Activated T-cell treated with anti-CD3 and anti-CD28 coated beads, Interleukin-2, amount 50 U/mL, for 4 hours (primary cell): Measurements from ENCODE around the gene GSTK1. TPM values are rescaled to one million over a fixed set of nuclear protein-coding genes. Genes with fewer than 3 reads are reported as not detected.
"Not testable (repeated sequence)": the region's sequence is repeated elsewhere in the genome, so short reads cannot be mapped to it uniquely, and the experiment has no call there.

Experiments used
- ATAC-seq, 2 donors: fragments of 200-7000 bp; cut with Tn5 transposase; one replicate each; pipeline ENCODE4 v1.10.0; 2021
- DNase-seq: peaks from one replicate; pipeline ENCODE4 v3.0.0-alpha.2; 2020
- H3K27me3 Mint-ChIP-seq: one replicate; pipeline ENCODE4 v1.8.0; 2021; ENCODE audit warnings: low read depth, mixed read lengths
- H3K36me3 Mint-ChIP-seq: one replicate; pipeline ENCODE4 v1.8.0; 2022; ENCODE audit warnings: mixed read lengths; ENCODE audit not compliant: insufficient read depth
- H3K4me1 Mint-ChIP-seq: one replicate; pipeline ENCODE4 v1.8.0; 2021; ENCODE audit warnings: low read depth, mixed read lengths
- H3K4me3 Mint-ChIP-seq: one replicate; pipeline ENCODE4 v1.8.0; 2021; ENCODE audit warnings: mild to moderate bottlenecking, moderate library complexity, mixed read lengths
- H3K9me3 Mint-ChIP-seq: one replicate; pipeline ENCODE4 v1.8.0; 2021; ENCODE audit warnings: mixed read lengths
- total RNA-seq, 3 donors: library from RNA; stranded (reverse); gene quantifications; one replicate each; pipeline ENCODE4 v1.2.1, GENCODE V29; 2021

The GSTK1 gene
- total RNA-seq, 3 donors from 2014 or later: 90.4 to 97.2 (median 96.5) TPM

DNA sequence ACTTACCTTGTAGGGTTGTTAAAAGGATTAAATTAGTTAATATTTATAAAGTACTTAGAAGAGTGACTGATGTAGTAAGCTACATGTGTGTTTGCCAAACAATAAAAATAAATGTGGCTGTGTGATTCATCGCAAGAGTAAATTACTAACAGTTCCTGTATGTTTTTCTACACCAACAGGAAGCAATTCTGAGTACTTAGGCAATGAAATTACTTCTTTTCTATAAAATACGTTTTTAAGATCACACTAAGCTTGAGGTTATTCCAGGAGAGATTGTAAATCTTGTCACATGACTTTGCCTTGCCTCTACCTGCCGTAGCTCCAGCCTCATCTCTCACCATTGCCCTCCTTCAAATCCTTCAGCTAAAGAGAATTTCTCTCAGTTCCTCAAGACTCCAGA, 18.1 kb upstream of the GSTK1 start:
- Mint-ChIP-seq H3K4me1 (peaks cover 61% of the 10 kb centered on the region), H3K36me3 (peaks cover 3% of the 10 kb centered on the region), H3K9me3 (peaks cover 14% of the 10 kb centered on the region), H3K27me3 (no peaks in the 10 kb centered on the region), H3K4me3 (no peak overlapping the region)
- DNase-seq: no peak
- ATAC-seq: peak; percentile 63 to 67

GRCh38 chr7:143247372-143247771, 15.9 kb upstream of the GSTK1 start:
- H3K9me3 Mint-ChIP-seq: peaks cover 17% of the 10 kb centered on the region
- peaks cover 3% of the 10 kb centered on the region for H3K36me3 Mint-ChIP-seq
- ATAC-seq: no peak
- no peak overlapping the region for H3K4me3 Mint-ChIP-seq
- H3K4me1 Mint-ChIP-seq: peaks cover 78% of the 10 kb centered on the region
- no peaks in the 10 kb centered on the region for H3K27me3 Mint-ChIP-seq
- no peak for DNase-seq

DNA sequence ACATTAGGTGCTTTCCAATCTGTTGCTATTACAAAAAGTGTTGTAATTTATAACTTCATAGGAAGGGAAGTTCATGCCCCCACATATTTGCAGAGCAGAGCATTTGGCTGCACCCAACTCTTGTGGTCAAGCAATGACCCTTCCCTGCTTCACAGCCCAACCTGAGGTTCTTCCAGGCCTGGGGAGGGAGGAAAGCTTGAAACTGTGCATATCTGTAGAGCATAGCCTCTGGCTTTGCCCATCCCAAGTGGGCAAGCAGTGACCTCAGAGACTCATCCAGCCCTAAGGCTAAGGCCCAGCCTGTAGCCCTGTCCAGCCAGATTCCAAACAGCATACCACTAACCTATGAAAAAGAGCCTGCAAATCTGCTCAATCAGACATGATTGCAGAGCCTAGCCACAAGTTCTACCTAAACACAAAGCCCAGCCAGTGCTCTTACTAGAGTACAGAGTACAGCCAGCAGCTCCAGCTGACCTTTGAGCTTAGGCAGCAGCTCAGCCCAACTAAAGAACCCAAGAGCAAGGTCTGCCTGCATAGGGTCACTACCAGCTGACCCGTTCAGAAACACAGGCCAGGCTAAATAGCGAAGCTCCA, 14.4 kb upstream of the GSTK1 start:
- Mint-ChIP-seq H3K27me3 (no peaks in the 10 kb centered on the region), H3K9me3 (peaks cover 26% of the 10 kb centered on the region), H3K4me3 (no peak overlapping the region), H3K36me3 (peaks cover 8% of the 10 kb centered on the region), H3K4me1 (peaks cover 82% of the 10 kb centered on the region)
- ATAC-seq: no peak
- DNase-seq: no peak

DNA sequence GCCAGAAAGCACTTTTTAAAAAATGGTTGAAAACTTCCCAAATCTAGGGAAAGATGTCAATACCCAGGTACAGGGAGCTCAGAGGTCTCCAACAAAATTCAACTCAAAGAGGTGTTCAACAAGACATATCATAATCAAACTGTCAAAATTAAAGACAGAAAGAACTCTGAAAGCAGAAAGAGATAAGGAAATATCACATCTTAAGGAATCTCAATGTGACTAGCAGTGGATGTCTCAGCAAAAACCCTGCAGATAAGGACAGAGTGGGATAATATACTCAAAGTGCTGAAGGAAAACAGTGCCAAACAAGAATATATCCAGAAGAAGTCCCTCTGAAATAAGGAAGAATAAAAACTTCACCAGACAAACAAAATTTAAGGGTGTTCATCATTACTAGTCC, 13.0 kb upstream of the GSTK1 start:
- H3K4me3 Mint-ChIP-seq: no peak overlapping the region
- ATAC-seq: no peak
- DNase-seq: no peak
- peaks cover 31% of the 10 kb centered on the region for H3K9me3 Mint-ChIP-seq
- H3K4me1 Mint-ChIP-seq: peaks cover 79% of the 10 kb centered on the region
- H3K36me3 Mint-ChIP-seq: peaks cover 9% of the 10 kb centered on the region
- H3K27me3 Mint-ChIP-seq: no peaks in the 10 kb centered on the region

GRCh38 chr7:143250822-143251221, 12.4 kb upstream of the GSTK1 start:
- peak overlapping the region; percentile 24 for H3K4me3 Mint-ChIP-seq
- H3K9me3 Mint-ChIP-seq: peaks cover 31% of the 10 kb centered on the region
- peaks cover 9% of the 10 kb centered on the region for H3K36me3 Mint-ChIP-seq
- H3K27me3 Mint-ChIP-seq: no peaks in the 10 kb centered on the region
- no peak for DNase-seq
- peaks cover 78% of the 10 kb centered on the region for H3K4me1 Mint-ChIP-seq
- no peak for ATAC-seq

DNA sequence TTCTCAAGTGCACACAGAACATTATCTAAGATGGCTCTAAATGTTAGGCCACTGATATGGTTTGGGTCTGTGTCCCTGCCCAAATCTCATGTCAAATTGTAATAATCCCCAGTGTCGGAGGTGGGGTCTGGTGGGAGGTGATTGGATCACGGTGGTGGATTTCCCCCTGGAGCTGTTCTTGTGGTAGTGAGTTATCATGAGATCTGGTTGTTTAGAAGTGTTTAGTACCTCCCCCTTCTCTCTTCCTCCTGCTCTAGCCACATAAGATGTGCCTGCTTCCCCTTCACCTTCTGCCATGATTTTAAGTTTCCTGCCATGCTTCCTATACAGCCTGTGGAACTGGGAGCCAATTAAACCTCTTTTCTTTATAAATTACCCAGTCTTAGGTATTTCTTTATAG, 11.2 kb upstream of the GSTK1 start:
- peak in 1 of 2 donors; percentile 73 for ATAC-seq
- peaks cover 31% of the 10 kb centered on the region for H3K9me3 Mint-ChIP-seq

DNA sequence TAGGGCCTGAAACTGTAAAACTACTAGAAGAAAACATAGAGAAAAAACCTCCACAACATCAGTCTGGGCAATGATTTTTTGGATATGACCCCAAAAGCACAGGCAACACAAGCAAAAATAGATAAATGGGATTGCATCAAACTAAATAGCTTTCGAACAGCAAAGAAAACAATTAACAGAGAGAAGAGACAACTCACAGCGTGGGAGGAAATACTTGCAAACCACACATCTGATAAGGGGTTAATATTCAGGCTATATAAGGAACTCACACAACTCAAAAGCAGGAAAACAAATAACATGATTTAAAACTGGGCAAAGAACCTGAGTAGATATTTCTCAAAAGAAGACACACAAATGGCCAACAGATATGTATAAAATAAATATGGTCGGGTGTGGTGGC, 7.7 kb upstream of the GSTK1 start:
- Mint-ChIP-seq H3K4me1 (peaks cover 77% of the 10 kb centered on the region), H3K9me3 (peaks cover 17% of the 10 kb centered on the region), H3K36me3 (peaks cover 6% of the 10 kb centered on the region), H3K4me3 (no peak overlapping the region), H3K27me3 (no peaks in the 10 kb centered on the region)
- ATAC-seq: no peak
- DNase-seq: no peak

More for the DNA sequence above, 11.2 kb upstream of the GSTK1 start:
- Mint-ChIP-seq H3K36me3 (peaks cover 9% of the 10 kb centered on the region), H3K27me3 (no peaks in the 10 kb centered on the region), H3K4me3 (no peak overlapping the region), H3K4me1 (peaks cover 77% of the 10 kb centered on the region)
- no peak for DNase-seq

GRCh38 chr7:143256325-143256724, 6.9 kb upstream of the GSTK1 start:
- Mint-ChIP-seq H3K9me3 (peaks cover 17% of the 10 kb centered on the region), H3K4me1 (peaks cover 70% of the 10 kb centered on the region)
- ATAC-seq: no peak

DNA sequence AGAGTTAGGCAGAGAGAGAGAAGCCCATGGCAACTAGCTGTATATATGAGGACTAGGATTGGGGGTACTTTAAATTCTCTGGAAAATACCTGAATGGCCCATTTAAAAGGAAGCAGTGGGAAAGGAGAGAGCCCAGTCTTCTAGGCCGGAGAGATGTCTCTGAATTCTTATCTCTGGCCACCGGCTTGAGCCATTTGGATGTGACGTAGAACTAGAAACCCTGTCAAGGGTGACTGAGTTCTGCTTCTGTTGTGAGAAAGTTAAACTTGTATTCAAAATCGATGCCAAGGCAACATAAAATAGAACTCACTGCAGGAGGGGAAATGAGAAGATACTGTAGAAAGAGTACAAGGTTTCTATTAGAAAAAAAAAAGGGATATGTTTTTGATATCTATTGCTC, 6.3 kb upstream of the GSTK1 start:
- Mint-ChIP-seq H3K27me3 (no peaks in the 10 kb centered on the region), H3K9me3 (peaks cover 17% of the 10 kb centered on the region), H3K36me3 (peaks cover 6% of the 10 kb centered on the region), H3K4me1 (peaks cover 67% of the 10 kb centered on the region), H3K4me3 (no peak overlapping the region)
- DNase-seq (no peak), ATAC-seq (no peak)

More at GRCh38 chr7:143256325-143256724, 6.9 kb upstream of the GSTK1 start:
- DNase-seq: no peak
- H3K36me3 Mint-ChIP-seq: peaks cover 6% of the 10 kb centered on the region
- H3K27me3 Mint-ChIP-seq: no peaks in the 10 kb centered on the region
- H3K4me3 Mint-ChIP-seq: no peak overlapping the region

GRCh38 chr7:143257501-143257900, 5.7 kb upstream of the GSTK1 start:
- peaks cover 67% of the 10 kb centered on the region for H3K4me1 Mint-ChIP-seq
- peaks cover 6% of the 10 kb centered on the region for H3K36me3 Mint-ChIP-seq
- DNase-seq: no peak

DNA sequence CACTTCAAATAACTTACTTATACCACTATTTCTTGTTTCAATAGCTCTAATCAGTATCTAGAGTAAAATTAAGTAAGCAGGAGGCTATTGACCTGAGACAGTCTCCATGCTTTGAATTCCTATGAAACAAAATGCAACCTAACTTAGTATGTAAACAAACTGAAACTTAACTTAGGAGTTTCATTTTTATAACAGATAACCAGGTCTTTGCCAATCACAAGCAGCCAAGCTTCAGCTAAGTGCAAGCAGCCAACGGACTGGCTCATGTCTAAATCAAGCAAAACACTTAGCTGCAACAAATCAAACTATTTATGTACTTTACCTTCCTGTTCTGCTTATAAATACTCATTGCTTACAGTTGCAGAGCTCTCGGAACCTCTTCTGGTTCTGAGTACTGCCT, 4.4 kb upstream of the GSTK1 start:
- no peaks in the 10 kb centered on the region for H3K27me3 Mint-ChIP-seq
- peaks cover under 1% of the 10 kb centered on the region for H3K36me3 Mint-ChIP-seq
- peaks cover 66% of the 10 kb centered on the region for H3K4me1 Mint-ChIP-seq
- ATAC-seq: peak in 1 of 2 donors; percentile 30
- H3K4me3 Mint-ChIP-seq: peak overlapping the region; percentile 71
- no peak for DNase-seq
- peaks cover 5% of the 10 kb centered on the region for H3K9me3 Mint-ChIP-seq

More at GRCh38 chr7:143257501-143257900, 5.7 kb upstream of the GSTK1 start:
- H3K4me3 Mint-ChIP-seq: no peak overlapping the region
- H3K27me3 Mint-ChIP-seq: no peaks in the 10 kb centered on the region
- no peak for ATAC-seq
- H3K9me3 Mint-ChIP-seq: peaks cover 13% of the 10 kb centered on the region

DNA sequence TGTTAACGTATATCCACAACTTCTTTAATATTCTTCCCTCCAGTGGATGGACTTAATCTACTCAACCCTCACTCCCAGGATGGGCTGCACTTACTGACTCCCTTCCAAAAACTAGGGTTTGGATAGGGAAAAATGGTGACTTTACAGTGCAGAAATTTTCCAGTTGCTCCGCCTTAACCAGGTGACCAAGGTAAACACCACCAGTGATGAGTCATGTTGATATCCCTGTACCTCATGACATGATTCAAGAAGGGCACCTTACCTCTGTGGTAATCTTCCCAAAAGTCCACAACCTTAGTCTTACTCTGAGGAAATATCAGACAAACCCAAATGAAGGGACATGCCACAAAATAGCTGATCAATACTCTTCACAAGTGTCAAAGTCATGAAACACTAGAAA, 3.5 kb upstream of the GSTK1 start:
- ATAC-seq (no peak), DNase-seq (no peak)
- H3K27me3 Mint-ChIP-seq: no peaks in the 10 kb centered on the region
- H3K4me1 Mint-ChIP-seq: peaks cover 71% of the 10 kb centered on the region
- peaks cover 4% of the 10 kb centered on the region for H3K36me3 Mint-ChIP-seq
- H3K9me3 Mint-ChIP-seq: no peaks in the 10 kb centered on the region
- H3K4me3 Mint-ChIP-seq: no peak overlapping the region

DNA sequence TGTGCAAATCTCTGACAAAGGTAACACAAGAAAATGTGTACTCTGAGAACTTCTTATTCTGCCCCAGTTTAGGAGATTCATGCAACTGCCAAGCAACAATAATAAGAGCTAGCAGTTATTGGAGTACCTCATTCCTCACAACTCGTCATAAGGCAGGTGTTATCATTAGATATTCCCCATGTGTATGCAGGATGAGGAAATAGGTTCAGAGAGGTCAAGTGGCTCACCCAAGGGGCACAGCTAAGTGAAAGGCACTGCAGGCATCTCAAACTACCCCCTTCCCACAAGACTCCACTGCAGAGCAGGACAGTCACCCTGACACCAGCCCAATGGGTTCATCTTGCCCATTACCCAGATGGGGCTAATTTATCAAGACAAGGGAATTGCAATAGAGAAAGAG, 1.3 kb upstream of the GSTK1 start:
- DNase-seq (no peak), ATAC-seq (no peak)
- Mint-ChIP-seq H3K4me1 (peaks cover 67% of the 10 kb centered on the region), H3K9me3 (no peaks in the 10 kb centered on the region), H3K4me3 (peak overlapping the region; percentile 98), H3K27me3 (no peaks in the 10 kb centered on the region), H3K36me3 (peaks cover 13% of the 10 kb centered on the region)

DNA sequence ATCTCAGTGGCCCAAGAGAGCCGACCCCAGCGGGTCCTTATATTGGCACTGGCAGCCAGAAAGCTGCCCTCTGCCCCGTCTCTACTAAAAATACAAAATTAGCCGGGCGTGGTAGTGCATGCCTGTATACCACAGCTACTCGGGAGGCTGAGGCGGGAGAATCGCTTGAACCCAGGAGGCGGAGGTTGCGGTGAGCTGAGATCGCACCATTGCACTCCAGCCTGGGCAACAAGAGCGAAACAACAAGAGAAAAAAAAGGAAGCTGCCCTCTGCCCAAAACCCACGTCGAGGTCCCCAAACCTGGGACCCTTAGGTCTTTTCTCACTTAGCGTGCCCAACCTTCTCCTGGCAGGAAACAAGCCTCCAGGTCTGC, 941 bp downstream of the GSTK1 start:
- DNase-seq, H3K9me3 Mint-ChIP-seq, ATAC-seq, H3K27me3 Mint-ChIP-seq: not testable (repeated sequence)
- Mint-ChIP-seq H3K36me3 (peaks cover 21% of the 10 kb centered on the region), H3K4me1 (peaks cover 56% of the 10 kb centered on the region), H3K4me3 (peak overlapping the region; percentile 98)

DNA sequence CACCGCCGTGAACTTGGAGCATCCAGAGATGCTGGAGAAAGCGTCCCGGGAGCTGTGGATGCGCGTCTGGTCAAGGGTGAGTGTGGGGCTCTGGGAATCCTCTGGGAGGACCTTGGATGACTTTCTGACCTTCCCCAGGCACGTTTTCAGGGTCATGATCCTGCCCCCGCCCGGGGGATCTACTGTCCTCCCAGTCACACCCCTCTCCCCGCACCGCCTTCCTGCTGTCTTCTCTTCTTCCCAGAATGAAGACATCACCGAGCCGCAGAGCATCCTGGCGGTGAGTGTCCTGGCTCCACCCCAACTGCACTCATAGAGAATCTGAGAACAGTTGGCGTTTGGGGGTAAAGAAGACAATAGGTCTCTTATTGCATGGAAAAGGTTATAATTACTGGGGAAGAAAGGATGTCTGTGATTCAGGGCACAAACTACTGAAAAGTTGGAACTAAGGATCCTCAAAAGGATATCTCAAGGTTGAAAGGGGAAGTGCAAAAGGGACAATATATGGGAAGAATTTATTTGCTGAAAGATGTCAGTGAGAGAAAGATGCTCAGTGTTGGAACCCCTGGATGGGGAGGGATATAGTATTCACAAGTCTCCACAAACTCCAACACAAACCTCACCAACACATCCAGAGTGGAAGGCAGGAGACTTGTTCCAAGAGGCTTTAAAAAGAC, 1.9 kb downstream of the GSTK1 start:
- ATAC-seq: no peak
- H3K27me3 Mint-ChIP-seq: no peaks in the 10 kb centered on the region
- no peak for DNase-seq
- peaks cover 27% of the 10 kb centered on the region for H3K36me3 Mint-ChIP-seq
- H3K4me3 Mint-ChIP-seq: peak overlapping the region; percentile 98
- H3K9me3 Mint-ChIP-seq: no peaks in the 10 kb centered on the region
- H3K4me1 Mint-ChIP-seq: peaks cover 48% of the 10 kb centered on the region
